ENCODE measurements around the gene IGFLR1.

The IGFLR1 gene

DNA sequence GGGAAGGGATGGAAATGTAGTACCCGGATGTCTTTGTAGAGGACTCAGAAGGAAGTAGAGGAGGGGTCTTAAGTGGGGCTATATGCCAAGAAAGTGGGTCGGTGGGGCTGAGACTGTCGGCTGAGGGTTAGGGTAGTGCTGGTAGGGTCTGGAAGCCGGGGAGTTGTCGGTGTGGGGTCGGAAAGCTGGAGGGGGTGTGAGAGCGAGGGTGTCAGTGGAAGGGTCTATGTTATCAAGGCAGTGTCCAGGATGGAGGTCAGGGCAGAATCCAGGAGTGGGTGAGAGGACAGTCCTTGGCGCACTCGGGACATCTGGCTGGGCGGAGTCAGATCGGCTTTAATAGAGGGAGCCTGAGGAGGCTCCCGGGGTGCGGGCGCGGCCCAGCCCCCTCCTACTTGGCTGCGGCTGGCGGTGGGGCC is 12.9 kb upstream of the IGFLR1 start:
- no peak overlapping the region for H3K27ac ChIP-seq
- H3K27me3 ChIP-seq: peaks cover 0 to 14% (median 10%) of the 10 kb centered on the region in 11 experiments; a peak in 12 of 22 replicates
- no peaks in the 10 kb centered on the region for H3K9me3 ChIP-seq (replicated peaks in 1 of 11)
- H3K4me3 ChIP-seq: no peak overlapping the region
- H4K20me1 ChIP-seq: peaks cover 0 to 26% (median 0%) of the 10 kb centered on the region in 11 experiments; a peak in 7 of 22 replicates
- H3K4me2 ChIP-seq: 0 out of 22 replicates have a peak overlapping the region, but pooled peaks of 1 of the 11 experiments have one; percentile 5
- H3K36me3 ChIP-seq: peaks cover 17 to 50% (median 36%) of the 10 kb centered on the region in 11 experiments
- H3K4me1 ChIP-seq: peaks cover 31 to 49% (median 37%) of the 10 kb centered on the region in 10 experiments
- TF ChIP-seq Cebpa-rat (IDR thresholded peaks at IDR 0.05): no peak
- no peak overlapping the region; a peak in 1 of 22 replicates for H3K9ac ChIP-seq

DNA sequence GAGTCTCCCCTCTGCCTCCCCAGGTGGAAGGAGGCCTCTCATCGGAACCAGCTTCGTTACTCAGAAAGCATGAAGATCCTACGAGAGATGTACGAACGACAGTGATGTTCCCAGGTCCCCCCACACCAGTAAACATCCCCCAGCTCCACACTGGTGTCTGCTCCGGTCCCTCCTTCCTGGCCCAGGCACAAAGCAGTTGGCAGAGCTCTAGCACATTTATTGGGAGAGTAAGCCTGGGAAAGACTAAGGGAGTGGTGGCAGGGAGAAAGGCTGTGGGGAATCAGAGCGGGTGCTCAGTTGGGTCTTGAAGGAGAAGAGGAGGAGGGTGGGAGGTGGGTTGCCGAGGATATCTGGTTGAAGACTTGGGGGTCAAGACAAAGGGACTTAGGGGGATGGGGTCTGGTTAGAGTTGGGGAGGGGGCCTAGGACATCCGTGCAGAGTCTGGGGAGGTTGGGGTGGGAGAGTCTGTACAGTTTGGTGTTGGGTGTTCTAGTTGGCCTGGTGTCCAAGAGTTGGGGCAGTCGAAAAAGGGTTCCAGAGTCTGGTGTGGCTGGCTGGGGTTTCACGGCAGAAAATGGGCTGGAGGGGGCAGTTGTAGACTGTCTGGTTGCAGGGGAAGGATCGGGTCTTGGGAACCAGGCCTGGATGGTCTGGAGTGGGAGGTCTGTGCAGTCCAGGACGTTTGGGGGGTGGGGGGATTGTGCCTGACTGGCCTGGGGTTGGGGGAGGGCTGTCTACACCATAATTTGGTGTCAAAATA is 12.3 kb upstream of the IGFLR1 start:
- Histone ChIP-seq H3K27ac (no peak overlapping the region), H3K4me3 (no peak overlapping the region), H3K4me2 (no peak overlapping the region), H3K9ac (no peak overlapping the region), H4K20me1 (peaks cover 0 to 22% (median 0%) of the 10 kb centered on the region in 11 experiments; a peak in 7 of 22 replicates), H3K4me1 (peaks cover 32 to 49% (median 38%) of the 10 kb centered on the region in 10 experiments), H3K9me3 (replicated peaks in 1 of 11) (no peaks in the 10 kb centered on the region), H3K36me3 (peaks cover 17 to 44% (median 36%) of the 10 kb centered on the region in 11 experiments), H3K27me3 (peaks cover 0 to 14% (median 10%) of the 10 kb centered on the region in 11 experiments; a peak in 12 of 22 replicates)
- no peak for TF ChIP-seq Cebpa-rat (IDR thresholded peaks at IDR 0.05)

DNA sequence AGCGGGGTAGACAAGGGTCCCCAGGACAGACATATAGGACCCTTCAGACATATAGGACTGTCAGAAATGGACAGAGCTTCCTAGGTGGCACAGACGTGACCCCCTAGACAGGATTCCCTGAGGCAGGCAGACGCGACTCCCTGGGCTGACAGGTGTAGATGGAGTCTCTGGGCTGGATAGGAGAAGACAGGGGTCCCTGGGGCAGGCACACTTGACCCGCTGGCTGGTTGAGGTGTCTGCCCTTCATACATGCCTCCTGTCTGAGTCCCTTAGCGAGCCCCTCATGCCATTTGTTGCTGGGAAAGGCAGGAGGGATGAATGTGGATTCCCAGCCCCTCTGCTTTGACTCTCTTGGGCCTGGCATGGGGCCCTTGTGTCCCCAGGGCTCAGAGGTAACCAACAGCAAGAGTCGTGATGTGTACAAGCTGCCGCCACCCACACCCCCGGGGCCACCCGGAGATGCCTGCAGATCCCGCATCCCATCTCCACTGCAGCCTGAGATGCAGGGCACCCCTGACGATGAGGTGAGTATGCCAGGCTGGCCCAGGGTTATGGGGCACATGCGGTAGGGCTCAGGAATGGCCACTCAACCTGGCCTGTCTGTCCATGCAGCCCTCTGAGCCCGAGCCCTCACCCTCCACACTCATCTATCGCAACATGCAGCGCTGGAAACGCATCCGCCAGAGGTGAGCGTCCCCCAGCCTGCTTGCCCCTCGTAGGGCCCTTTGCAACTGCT is 11.6 kb upstream of the IGFLR1 start:
- H3K4me2 ChIP-seq: no peak overlapping the region
- H4K20me1 ChIP-seq: peaks cover 0 to 15% (median 0%) of the 10 kb centered on the region in 11 experiments; a peak in 5 of 22 replicates
- H3K4me1 ChIP-seq: peaks cover 31 to 49% (median 38%) of the 10 kb centered on the region in 10 experiments
- no peaks in the 10 kb centered on the region for H3K9me3 ChIP-seq (replicated peaks in 1 of 11)
- no peak overlapping the region for H3K4me3 ChIP-seq
- peaks cover 17 to 44% (median 34%) of the 10 kb centered on the region in 11 experiments for H3K36me3 ChIP-seq
- H3K9ac ChIP-seq: 0 out of 22 replicates have a peak overlapping the region, but pooled peaks of 1 of the 11 experiments have one; percentile 9
- no peak overlapping the region for H3K27ac ChIP-seq
- no peak for TF ChIP-seq Cebpa-rat (IDR thresholded peaks at IDR 0.05)
- H3K27me3 ChIP-seq: peaks cover 0 to 14% (median 10%) of the 10 kb centered on the region in 11 experiments; a peak in 12 of 22 replicates

DNA sequence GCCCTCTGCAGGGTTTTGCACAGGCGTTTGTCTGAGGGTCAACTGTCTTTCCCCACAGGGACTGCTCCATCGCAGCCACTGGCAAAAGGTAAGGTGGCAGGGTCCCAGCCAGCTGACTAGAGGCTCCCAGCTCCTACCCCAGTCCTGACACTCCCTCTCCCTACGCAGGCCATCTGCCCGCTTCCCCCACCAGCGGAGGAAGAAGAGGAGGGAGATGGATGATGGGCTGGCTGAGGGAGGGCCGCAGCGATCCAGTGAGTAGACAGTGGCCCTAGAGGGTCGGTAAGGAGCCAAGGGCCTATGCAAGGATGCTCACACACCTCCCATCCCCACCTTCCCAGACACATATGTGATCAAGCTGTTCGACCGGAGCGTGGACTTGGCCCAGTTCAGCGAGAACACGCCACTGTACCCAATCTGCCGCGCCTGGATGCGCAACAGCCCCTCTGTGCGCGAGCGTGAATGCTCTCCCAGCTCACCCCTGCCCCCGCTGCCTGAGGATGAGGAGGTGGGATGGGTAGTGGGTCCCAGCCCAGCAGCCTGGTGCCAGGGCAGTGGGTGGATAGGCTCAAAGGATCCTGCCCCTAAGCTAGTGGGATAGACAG is 10.6 kb upstream of the IGFLR1 start:
- Histone ChIP-seq H3K36me3 (peaks cover 17 to 44% (median 34%) of the 10 kb centered on the region in 11 experiments), H3K4me1 (peaks cover 30 to 49% (median 39%) of the 10 kb centered on the region in 10 experiments), H3K9ac (peak overlapping the region in 2 of 11 experiments; percentile 20 to 39; a peak in 2 of 22 replicates), H3K4me3 (no peak overlapping the region), H3K27me3 (peaks cover 0 to 14% (median 10%) of the 10 kb centered on the region in 11 experiments; a peak in 12 of 22 replicates), H4K20me1 (peaks cover 0 to 12% (median 0%) of the 10 kb centered on the region in 11 experiments; a peak in 1 of 22 replicates), H3K4me2 (no peak overlapping the region), H3K9me3 (replicated peaks in 1 of 11) (no peaks in the 10 kb centered on the region), H3K27ac (no peak overlapping the region)
- TF ChIP-seq Cebpa-rat (IDR thresholded peaks at IDR 0.05): no peak

DNA sequence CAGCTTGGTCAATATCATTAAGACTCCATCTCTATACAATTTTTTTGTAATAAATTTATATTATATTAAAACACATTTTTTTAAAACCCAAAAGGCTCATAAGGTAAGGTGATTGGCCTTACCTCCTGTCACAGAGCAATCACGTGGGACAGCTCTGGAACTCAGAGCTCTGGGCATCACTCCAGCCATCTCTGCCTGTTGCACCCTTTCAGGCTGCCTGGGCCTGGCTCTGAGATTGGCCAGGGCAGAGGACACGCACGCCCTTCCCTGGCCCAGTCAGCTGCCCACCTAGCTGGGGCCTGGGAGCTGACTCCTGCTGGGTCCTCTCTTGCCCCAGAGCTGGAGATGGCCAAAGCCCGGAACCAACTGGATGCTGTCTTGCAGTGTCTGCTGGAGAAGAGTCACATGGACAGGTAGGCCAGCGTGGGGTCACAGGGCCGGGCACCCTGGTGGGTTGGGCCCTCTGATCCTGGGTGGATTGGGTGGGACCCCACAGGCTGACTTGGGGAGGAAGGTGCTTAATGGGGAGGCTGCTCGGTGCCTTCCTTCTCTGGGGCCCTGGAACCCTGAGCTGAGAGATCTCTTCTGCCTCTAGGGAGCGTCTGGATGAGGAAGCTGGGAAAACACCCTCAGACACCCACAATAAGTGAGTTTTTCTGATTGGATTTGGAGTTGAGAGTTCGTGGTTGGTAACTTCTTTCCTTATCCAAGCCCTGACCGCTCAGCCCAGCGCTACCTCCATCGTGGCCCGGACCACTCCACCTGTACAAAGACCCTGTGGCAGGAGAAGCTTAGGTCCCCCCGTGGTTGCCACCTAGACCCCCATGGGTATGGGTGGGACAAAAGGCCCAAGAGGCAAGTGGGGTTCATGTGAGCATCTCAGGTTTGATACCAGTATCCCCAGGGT is 9.8 kb upstream of the IGFLR1 start:
- Histone ChIP-seq H3K9me3 (replicated peaks in 1 of 11) (no peaks in the 10 kb centered on the region), H3K4me2 (peak overlapping the region in 1 of 11 experiments; percentile 4; a peak in 1 of 22 replicates), H3K9ac (peak overlapping the region in 7 of 11 experiments; percentile 8 to 43 (median 31); a peak in 7 of 22 replicates), H4K20me1 (peaks cover 0 to 12% (median 0%) of the 10 kb centered on the region in 11 experiments; a peak in 1 of 22 replicates), H3K27me3 (peaks cover 0 to 14% (median 10%) of the 10 kb centered on the region in 11 experiments; a peak in 12 of 22 replicates), H3K4me3 (no peak overlapping the region), H3K4me1 (peaks cover 34 to 52% (median 42%) of the 10 kb centered on the region in 10 experiments), H3K27ac (no peak overlapping the region), H3K36me3 (peaks cover 17 to 44% (median 37%) of the 10 kb centered on the region in 11 experiments)
- TF ChIP-seq Cebpa-rat (IDR thresholded peaks at IDR 0.05): no peak

DNA sequence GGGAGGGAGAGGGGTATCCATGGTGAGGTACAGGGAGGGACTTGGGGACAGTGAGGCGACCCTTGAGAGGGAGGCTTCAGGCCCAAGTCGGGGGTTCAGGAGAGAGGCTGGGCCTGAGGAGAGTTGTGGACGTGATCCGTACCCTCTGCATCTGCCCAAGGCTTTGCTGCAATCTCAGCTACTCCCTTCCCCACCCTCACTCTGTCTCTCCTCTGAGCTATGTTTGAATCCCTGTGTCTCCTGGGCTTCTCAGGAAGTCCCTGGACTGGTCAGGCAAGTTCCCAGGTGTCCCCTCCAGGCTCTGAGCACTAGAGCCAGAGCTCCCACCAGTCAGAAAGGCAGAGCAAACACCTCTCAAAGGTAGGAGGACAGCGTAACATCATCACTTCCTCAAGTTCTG is 7.9 kb upstream of the IGFLR1 start:
- peak overlapping the region in 6 of 11 experiments; percentile 14 to 55 (median 26); a peak in 9 of 22 replicates for H3K27ac ChIP-seq
- peaks cover 0 to 12% (median 0%) of the 10 kb centered on the region in 11 experiments; a peak in 1 of 22 replicates for H4K20me1 ChIP-seq
- peak overlapping the region in 10 of 11 experiments; percentile 63 to 87 (median 84); a peak in 20 of 22 replicates for H3K9ac ChIP-seq
- peak overlapping the region in 1 of 10 experiments; percentile 12; a peak in 2 of 20 replicates for H3K4me3 ChIP-seq
- no peak for TF ChIP-seq Cebpa-rat (IDR thresholded peaks at IDR 0.05)
- H3K4me1 ChIP-seq: peaks cover 39 to 47% (median 46%) of the 10 kb centered on the region in 10 experiments
- peak overlapping the region; percentile 86 to 100 (median 96) for H3K4me2 ChIP-seq
- H3K27me3 ChIP-seq: peaks cover 0 to 2% (median 1%) of the 10 kb centered on the region in 11 experiments; a peak in 9 of 22 replicates
- H3K36me3 ChIP-seq: peaks cover 17 to 41% (median 32%) of the 10 kb centered on the region in 11 experiments
- no peaks in the 10 kb centered on the region for H3K9me3 ChIP-seq (replicated peaks in 1 of 11)
